NCI-H1436 (cell line): ENCODE measurements around the gene FBXL12.
"Not testable (repeated sequence)": the region's sequence is repeated elsewhere in the genome, so short reads cannot be mapped to it uniquely, and the experiment has no call there.

Experiments
- DNase-seq: peaks from one replicate; lab custom pipeline; 2025; lab: John Stamatoyannopoulos, UW

Gene FBXL12

DNA sequence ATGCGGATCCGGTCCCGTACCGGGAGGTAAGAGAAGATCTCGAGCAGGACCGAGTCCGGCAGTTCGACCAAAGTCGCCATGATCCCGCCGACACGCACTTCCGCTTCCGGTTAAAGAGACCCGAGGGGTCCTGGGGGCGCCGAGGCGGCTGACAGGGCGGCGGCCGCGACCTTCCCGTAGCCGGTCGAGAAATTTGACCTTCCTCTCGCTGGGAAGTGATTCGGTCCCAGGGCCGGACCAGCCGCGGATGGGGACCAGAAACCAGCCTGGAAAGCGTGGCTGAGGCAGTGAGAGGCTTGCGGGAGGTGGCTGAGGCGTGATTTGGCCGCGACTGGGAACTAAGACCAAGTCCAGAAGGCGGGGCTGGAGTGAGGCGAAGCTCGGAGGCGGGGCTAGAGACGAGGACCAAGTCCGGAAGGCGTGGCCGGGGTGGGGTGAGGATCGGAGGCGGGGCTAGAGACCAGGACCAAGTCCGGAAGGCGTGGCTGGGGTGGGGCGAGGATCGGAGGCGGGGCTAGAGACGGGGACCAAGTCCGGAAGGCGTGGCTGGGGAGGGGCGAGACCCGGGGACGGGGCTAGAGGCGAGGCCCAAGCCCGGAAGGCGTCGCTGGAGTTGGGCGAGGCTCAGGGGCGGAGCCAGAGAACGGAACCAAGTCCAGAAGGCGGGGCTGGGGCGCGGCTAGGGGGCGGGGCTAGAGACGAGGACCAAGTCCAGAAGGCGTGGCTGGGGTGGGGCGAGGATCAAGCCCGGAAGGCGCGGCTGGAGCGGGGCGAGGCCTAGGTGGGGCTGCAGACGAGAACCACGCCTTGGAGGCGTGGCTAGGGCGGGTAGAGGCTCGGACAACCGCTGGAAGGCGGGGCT lies at the start of gene FBXL12:
Gene FBXL12 (minus strand): TSS at position 346 of the 862 bp plus-strand sequence. CDS start 266 bp downstream, at position 80.
- peak; percentile 100 for DNase-seq

DNA sequence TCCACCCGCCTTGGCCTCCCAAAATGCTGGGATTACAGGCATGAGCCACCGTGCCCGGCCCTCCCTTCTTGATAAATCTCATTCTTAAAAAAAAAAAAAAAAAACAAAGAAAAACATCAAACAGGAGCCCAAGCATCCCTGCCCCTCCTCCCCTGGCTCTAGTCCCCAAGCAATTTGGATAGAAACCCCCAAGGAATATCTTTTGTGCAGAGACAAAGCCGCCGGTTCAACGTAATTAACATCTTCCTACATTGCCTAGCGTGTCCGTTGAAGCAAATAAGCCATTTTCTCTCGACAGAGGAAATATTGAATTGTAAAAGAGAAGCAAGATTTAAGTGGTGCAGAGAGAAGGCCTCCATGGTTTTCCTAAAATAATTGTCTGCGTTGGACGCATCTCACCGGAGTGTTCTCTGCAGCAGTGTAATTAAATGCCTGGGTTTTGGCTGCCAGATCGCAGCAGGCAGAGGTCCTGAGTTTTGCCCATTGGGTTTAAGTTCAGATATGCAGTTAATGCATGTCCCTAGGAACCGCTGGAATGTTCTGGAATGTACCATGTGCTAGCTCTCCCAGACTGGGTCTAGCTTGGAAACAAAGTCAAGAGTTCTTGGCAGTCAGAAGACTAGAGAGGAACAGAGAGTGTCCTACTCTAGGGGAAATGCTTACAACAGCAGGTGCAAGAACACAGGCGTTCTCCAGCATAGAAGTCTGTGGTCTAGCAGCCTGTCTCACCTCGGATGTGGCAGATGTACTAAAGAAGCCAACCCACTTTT lies 47.0 kb upstream of the FBXL12 start:
- DNase-seq = peak; percentile 68

- no peak for DNase-seq
These were observed 44.9 kb upstream of the FBXL12 start for GRCh38 chr19:9863759-9864158.

DNA sequence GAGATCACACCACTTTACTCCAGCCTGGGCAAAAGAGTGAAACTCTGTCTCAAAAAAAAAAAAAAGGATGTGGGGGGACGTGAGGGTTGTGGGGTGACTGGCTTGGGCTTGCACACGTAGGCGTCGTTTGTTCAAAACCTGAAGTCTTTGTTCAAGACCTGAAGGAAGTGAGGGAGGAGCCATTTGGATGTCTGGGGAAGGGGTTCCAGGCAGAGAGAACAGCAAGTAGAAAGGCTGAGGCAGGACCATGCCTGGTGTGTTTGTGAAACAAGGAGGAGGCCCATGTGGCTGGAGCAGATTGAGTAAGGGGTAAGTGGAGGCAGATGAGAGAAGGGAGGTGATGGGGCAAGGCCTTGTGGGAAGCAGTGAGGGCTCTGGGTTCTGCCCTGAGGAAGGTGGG lies 44.1 kb upstream of the FBXL12 start:
- DNase-seq = no peak

- DNase-seq = no peak
These were observed 42.6 kb upstream of the FBXL12 start for GRCh38 chr19:9861503-9861902.

DNA sequence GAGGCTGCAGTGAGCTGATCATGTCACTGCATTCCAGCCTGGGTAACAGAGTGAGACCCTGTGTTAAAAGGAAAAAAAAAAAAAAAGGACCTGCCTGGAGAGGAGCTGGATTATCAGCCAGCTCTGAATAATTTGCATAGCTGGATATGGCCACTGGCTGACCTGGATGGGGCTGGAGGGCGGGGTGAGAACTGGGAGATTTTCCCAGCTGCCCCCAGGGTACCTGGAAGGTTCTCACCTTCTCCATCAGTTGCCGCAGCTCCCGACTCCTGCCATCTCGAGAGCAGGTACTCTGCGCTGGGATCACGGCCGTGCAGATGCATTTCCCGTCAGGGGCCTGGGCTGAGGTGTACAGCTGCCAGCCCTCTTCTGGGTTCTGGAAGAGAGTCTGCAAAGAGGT lies 41.5 kb upstream of the FBXL12 start:
- no peak for DNase-seq

GRCh38 chr19:9858766-9859165 lies 39.9 kb upstream of the FBXL12 start:
- no peak for DNase-seq

DNA sequence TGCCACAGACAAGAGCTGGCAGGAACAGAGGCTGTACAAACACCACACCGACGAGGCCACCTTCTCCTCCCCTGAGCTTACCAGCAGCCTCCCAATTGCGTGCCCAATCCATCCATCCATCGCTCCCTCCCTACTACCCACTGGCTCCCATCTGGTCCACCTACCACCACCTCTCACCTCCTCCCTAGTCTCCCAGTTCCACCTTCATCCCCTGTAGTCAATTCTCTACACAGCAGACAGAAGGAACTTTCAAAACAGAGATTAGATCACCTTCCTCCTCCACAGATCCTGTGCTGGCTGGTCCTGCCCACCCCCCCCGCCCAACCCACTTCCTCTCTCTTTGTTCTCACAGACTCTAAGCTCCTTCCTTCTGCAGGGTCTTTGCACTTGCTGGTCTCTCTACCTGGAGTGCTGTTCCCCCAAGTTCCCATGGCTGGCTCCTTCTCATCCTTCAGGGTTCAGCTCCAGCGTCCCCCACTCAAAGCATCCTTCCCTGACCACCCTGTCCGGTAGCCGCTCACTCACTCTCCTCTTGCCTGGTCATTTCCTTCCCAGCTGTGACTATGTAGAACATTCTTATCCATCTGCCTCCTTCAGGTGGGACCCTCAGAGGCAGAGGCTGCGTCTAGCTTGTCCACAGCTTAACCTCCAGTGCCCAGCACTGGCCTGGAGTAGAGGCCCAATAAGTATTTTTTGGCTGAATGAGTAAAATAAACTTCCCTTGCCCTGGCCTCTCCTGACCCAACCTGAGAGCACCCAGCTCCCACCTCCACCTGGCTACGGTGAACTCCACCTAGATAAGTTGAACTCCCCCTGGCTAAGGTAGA lies 39.3 kb upstream of the FBXL12 start:
- DNase-seq = no peak

DNA sequence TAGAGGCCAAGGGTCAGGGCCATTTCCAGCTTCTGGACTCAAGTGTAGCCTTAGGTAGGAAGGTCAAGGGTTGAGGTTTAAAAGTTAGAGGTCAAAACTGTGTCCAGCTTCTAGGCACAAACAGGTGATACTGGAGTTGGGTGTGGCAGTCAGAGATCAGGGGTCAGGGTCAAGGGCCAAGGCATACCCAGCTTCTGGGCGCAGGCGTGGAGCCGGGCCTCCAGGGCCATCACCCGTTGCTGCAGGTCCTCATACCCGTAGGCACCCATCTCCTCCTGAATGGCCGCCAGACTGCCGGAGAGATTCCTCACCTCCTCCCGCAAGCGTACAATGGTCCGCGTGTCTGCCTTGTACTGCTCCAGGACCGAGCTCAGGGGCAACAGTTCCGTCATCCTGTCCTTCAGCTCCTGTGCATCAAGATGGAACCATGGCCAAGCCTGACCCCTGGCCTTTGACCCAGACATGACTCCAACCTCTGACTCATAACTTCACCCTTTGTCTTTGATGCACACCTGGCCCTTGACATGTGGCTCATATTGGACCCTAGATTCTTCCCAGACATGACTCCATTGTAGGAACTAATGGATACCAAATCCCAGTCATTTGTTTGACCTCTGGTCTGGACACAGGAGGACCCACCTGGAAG lies 38.3 kb upstream of the FBXL12 start:
- no peak for DNase-seq

DNA sequence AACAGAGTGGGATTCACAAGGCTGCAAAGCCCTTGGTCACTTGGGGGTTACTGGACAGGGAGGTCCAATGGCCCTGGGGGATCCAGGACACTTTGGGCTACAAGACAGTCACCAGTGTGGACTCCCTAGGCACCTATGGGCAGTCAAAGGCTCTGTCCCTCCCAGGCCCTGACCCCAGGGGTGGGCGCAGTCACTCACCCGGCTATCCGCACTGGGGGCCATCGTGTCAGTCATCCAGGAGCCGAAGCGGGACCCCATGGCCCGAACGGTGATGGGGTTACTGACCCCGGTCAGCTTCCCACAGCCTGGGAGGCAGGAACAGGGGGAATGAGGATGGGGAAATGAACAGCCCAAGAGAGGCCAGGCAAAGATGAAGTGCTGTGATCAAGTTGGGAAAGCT lies 37.7 kb upstream of the FBXL12 start:
- no peak for DNase-seq

DNA sequence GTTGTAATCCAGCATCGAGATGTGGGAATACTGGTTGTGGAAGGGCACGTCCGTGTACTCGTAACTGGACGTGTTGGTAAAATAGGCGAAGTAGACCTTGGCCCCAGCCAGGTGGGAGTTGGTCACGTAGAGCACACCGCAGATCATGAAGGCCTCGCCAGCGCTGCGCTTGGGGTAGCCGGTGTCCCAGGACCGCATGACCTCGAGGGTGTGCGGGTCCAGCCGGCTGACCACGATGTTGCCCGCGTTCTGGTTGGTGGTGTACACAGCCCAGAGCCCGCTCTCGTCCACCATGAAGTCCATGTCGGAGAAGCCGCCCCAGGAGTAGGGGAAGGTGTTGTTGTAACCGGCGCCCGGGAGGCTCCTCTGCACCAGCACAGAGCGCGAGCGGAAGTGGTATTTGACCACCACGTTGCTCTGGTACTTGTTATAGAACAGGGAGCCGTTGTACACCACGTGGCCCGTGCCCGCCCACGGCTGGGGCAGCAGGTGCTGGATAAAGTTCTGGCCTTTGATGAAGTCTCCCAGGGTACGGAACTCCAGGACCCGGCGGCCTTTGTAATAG lies 35.5 kb upstream of the FBXL12 start:
- no peak for DNase-seq

DNA sequence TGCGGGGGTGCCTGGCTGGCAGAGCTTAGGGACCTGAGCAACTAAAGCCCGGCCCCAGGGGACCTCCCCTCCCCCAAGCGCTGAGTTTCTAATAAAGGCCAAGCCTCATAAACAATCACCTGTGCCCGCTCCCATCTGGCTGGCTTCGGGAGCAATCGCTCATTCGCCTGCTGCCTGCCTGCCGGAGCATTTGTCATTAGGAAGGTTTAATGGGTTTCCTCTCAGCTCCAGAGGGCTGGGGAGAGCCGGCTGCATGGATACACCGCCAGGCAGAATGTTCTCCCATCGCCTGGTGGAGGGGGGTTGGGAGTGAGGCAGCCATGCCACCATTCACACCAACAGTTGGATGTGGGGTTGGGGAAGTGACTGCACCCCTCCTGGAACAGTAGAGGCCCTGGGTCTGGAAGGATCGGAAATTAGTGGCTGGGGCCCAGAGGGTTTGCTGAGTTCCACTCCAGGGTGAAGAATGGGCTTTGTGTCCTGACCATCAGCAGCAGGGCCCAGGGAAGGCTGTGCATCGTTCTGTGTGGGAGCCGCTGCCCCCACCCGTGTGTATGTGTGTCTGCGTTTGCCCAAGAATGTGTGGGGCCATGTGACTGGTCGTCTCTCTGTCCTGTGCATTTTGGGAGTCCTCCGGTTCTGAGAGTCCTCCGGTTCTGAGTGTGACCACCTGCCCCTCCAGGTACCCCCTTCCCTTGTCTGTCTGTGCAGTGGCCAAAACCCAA lies 31.5 kb upstream of the FBXL12 start:
- DNase-seq = no peak

GRCh38 chr19:9849791-9850190 lies 30.9 kb upstream of the FBXL12 start:
- DNase-seq = no peak

GRCh38 chr19:9848762-9849161 lies 29.9 kb upstream of the FBXL12 start:
- DNase-seq = no peak

DNA sequence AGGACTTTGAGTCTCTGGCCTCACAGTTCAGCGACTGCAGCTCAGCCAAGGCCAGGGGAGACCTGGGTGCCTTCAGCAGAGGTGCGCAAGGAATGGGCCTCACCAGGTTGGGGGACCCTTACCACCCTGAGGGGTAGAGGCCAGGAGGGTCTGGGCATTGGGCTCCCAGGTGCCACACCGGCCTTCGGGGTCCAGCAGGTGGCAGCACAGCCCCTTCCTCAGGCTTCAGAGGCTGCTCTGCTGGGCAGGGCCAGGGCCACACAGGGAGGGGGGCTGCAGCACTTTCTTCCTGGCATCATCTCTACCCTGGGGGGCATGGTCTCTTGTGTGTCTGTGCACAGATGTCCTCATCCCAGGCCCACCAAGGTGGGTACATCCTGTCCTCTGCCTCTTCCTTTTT lies 29.2 kb upstream of the FBXL12 start:
- DNase-seq = no peak

DNA sequence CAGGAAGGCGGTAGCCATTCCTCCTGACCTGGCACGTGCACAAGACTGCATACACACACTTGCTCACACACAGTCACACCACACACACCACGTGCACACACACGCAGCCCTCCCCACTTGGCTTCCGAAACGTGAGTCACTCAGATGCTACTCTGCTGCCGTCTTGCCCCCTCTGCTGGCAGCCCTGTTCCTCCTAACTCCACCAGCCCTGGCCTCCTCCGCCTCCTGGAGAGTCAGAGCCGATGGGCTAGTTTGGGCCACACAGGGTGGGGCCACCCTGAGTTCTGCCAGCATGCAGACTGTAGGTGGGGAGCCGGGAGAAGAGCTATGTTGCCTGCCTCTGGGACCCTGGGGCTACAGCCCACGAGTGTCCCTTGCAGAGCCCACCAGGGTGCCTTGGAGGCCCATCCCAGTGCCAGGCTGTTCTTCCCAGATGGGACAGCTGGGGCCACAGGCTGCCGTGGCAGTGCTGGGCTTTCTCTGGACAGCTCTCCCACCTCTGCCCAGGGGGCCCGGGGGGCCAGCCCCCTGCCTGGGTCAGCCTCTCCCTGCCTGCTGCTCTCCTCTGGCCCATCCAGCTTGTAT lies 28.3 kb upstream of the FBXL12 start:
- no peak for DNase-seq

DNA sequence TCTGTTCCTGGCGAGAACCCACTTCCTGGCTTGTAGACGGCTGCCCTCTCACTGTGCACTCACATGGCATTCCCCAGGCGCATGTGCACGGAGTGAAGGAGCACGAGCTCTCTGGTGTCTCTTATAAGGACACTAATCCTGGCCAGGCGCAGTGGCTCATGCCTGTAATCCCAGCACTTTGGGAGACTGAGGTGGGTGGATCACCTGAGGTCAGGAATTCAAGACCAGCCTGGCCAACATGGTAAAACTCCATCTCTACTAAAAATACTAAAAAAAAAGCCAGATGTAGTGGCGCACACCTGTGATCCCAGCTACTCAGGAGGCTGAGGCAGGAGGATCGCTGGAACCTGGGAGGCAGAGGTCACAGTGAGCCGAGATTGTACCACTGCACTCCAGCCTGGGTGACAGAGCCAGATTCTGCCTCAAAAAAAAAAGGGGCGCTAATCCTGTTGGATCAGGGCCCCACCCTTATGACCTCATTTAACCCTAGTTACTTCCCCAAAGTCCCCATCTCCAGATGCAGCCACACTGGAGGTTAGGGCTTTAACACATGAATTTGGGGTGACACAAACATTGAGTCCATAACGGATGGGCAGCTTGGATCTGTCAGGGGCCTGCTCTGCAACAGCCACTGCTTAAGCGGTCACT lies 24.9 kb upstream of the FBXL12 start:
- DNase-seq = not testable (repeated sequence)

DNA sequence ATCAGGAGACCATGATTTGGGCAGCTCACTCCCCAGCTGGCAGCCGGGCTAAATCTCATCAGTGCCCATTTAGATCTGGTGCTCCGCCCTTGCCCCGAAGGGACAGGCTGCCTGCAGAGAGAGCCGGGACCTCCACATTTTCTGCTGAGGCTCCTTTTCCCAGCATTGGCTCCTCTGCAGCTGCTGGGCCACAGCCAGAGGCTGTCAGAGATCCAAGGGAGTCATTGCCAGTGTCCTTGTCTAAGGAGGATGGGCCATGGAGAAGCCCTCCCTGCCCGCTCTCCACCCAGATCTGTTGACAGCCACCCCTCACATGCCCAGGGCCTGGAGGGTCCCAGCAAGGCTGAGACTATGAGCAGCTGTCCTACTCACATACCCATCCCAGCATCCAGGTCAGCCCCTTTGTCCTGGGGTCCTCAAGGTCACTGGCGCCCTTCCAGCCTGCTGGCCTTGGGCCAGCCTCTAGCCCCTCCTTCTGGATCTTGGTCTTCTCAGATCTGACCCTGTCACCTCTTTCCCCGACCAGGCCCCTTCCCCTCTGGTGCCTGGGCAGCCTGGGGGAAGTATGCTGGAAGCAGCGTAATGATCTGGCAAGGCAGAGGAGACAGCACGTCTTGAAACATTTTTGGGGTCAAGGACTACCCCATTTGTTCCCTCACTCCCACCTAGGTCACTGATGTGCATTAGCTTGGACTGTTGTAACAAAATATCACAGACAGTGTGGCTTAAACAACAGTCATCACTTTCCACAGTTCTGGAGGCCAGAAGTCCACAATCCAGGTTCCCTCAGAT lies 24.2 kb upstream of the FBXL12 start:
- DNase-seq = no peak

DNA sequence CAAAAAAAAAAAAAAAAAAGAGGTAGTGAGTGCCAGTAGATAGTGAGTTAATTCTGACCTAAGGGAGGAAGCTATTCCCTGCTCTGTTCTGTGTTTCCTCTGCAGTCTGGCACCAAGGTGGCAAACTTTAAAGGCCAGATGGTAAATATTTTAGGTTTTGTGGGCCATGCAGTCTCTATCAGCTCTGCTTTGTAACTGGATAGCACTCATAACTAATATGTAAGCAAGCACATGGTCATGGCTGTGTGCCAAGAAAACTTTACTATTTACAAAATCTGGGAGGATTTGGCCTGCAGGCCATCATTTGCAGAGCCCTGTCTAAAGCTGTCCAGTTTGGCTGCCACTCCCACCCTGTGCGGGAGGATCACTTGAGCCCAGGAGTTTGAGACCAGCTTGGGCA lies 20.5 kb upstream of the FBXL12 start:
- DNase-seq = no peak
